LNCaP clone FGC (cell line): ENCODE data around the gene VSTM2L.

Source experiments
- DNase-seq: peaks from one replicate; pipeline ENCODE4 v3.0.0-alpha.2; 2011; ENCODE audit warnings: low read depth
- H3K4me3 ChIP-seq: 2 replicates; pipeline ENCODE4 v1.5.1; 2011; ENCODE audit warnings: mild to moderate bottlenecking, low read depth, low read length, control low read depth
- CTCF ChIP-seq: IDR thresholded peaks from 2 replicates; pipeline ENCODE4 v1.5.1; 2012; ENCODE audit warnings: mild to moderate bottlenecking; ENCODE audit not compliant: control insufficient read depth, insufficient read depth; ENCODE audit errors: extremely low read depth

VSTM2L gene

GRCh38 chr20:37927410-37928095 lies 24.6 kb downstream of the VSTM2L start:
- no peak for TF ChIP-seq CTCF
- no peak overlapping the region for H3K4me3 ChIP-seq
- DNase-seq, result no peak

- no peak overlapping the region for H3K4me3 ChIP-seq
- TF ChIP-seq CTCF, result no peak
- no peak for DNase-seq
Observed at GRCh38 chr20:37928996-37929682, 26.2 kb downstream of the VSTM2L start.

DNA sequence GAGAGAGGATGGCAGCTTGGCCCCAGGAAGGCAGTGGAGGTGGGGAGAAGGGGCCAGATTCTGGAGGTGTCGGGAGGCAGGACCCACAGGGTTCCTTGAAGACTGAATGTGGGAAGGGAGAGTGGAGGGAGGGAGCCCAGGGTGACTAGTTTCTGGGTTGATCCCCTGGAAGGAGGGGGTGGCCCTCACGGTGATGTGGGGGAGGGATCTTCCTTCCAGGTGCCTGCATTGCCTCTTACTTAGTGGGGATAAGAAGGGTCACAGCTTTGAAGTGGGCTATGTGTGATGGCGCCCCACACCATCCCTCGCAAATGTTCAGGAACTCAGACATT lies 26.7 kb downstream of the VSTM2L start:
- DNase-seq, result no peak
- H3K4me3 ChIP-seq, result no peak overlapping the region
- no peak for TF ChIP-seq CTCF

DNA sequence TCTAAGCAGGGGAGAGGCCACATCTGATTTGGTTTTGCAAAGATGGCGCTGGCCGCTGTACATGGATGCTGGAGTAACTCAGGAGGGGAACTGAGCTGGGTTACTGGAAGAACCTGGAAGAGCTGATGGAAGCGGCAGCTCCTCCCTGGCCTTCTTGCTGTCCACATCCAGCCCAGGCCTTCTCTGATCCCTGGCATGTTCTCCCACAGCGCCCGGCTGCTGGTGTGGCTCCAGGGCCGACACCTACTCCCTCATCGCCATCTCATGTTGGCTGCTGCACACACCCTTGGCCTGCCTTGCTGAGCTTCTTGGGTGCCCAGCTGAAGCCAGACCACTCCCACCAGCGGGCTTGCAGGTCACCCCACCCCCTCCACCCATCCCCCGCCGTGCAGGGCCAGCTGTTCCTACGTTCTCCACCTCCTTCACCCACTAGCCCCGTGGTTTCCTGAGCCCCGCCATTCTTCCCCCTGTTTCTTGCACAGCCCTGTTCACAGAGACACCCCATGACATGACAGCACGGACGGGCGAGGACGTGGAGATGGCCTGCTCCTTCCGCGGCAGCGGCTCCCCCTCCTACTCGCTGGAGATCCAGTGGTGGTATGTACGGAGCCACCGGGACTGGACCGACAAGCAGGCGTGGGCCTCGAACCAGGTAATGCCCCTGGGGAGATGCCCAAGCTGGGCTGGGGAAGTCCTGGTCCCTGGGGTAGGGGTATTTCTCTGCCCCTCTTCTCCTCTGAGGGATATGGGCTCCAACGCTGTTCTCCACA lies 28.4 kb downstream of the VSTM2L start:
- H3K4me3 ChIP-seq, result no peak overlapping the region
- no peak for TF ChIP-seq CTCF
- DNase-seq, result no peak

GRCh38 chr20:37932074-37932473 lies 29.1 kb downstream of the VSTM2L start:
- no peak overlapping the region for H3K4me3 ChIP-seq
- no peak for TF ChIP-seq CTCF
- no peak for DNase-seq

DNA sequence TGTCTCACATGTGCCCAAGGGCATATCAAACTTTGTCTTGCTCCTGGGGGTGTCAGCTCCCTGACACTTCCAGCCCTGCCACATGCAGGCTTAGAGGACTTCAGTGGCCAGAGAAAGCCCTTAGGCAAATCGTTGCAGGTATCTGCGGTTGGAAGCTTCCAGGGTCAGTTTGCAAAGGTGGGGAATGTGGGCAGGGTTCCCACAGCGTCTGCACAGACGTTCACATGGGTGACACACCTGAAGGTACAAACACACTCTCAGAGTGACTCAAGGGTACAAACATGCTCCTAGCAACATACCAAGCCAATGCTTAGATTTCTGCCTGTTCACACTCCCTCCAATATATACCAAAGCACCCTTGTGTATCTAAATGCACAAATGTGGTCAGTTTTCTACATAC lies 30.0 kb downstream of the VSTM2L start:
- no peak overlapping the region for H3K4me3 ChIP-seq
- DNase-seq, result no peak
- TF ChIP-seq CTCF, result no peak
